ENCODE measurements around the gene HEBP2. TPM values are rescaled to one million over a fixed set of nuclear protein-coding genes. Genes with fewer than 3 reads are reported as not detected.
A peak's percentile ranks its signal among the peaks of the same experiment; 100 is the strongest.

Gene HEBP2
- total RNA-seq, 6 experiments from 2014 or later, result 37.3 to 69.2 (median 53.0) TPM

DNA sequence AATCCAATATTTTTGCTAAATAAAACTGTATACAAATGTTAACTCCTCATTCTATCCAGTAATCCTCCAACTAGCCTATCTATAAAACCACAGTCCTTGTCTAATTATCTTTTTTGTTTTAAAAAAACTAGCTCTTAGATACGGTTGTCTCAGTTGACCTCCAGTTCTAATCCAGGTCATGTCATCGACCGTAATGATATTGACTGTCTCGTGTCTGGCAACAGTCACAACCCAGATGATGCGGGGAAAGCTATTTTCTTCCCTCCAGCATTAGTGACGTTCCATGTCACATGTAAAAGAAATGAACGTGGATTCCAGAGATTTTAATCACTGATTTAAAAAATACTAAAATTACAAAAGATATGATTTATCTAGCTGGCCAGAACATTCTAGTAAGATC is 35.5 kb downstream of the HEBP2 start:
- no peak overlapping the region for H3K4me3 ChIP-seq
- intact Hi-C loops (cut with DNase I), result loop anchor here in 1 of 2 donors (10.0 kb wide), 1 partner anchor 75 kb away; no protein-coding TSS in a partner anchor
- no peaks in the 10 kb centered on the region for H3K9me3 ChIP-seq
- peak overlapping the region in 2 of 3 donors; percentile 25 to 64 for H3K27ac ChIP-seq
- H3K4me1 ChIP-seq, result peaks cover 0 to 25% (median 8%) of the 10 kb centered on the region in 4 donors
- whole genome bisulfite sequencing (ENCODE audit: insufficient coverage, low coverage, low lambda C conversion rate, missing lambda C conversion rate), result 24% methylated on average over 7 of the region's 7 CpGs
- TF ChIP-seq POLR2A (IDR thresholded peaks at IDR 0.05), result no peak
- TF ChIP-seq, protein P1, sequence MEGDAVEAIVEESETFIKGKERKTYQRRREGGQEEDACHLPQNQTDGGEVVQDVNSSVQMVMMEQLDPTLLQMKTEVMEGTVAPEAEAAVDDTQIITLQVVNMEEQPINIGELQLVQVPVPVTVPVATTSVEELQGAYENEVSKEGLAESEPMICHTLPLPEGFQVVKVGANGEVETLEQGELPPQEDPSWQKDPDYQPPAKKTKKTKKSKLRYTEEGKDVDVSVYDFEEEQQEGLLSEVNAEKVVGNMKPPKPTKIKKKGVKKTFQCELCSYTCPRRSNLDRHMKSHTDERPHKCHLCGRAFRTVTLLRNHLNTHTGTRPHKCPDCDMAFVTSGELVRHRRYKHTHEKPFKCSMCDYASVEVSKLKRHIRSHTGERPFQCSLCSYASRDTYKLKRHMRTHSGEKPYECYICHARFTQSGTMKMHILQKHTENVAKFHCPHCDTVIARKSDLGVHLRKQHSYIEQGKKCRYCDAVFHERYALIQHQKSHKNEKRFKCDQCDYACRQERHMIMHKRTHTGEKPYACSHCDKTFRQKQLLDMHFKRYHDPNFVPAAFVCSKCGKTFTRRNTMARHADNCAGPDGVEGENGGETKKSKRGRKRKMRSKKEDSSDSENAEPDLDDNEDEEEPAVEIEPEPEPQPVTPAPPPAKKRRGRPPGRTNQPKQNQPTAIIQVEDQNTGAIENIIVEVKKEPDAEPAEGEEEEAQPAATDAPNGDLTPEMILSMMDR (IDR thresholded peaks at IDR 0.05), result no peak
- H3K27me3 ChIP-seq, result no peaks in the 10 kb centered on the region
- peaks cover 0 to 19% (median 2%) of the 10 kb centered on the region in 4 donors for H3K36me3 ChIP-seq
- ATAC-seq (peak; percentile 75 to 82 (median 81)), DNase-seq (no peak)

DNA sequence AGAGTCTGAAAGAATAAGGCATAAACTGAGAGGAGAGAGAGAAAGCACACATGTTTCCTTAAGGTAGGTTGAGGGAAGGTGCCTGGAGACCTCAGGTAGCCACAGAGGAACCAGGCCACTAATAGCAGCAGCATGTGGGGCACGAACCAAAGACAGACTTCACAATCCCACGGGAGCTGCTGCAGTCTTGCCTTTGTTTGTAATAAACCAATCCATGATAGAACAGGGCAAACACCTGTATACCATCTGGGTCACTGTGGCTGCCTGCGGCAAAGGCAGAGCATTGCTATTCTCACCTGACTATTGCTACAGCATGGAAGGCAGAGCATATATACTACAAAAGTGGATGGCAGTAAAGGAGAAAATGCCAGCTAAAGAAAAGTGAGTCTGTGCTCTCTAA is 36.3 kb downstream of the HEBP2 start:
- DNase-seq, result no peak
- Histone ChIP-seq H3K27ac (peak overlapping the region in 2 of 3 donors; percentile 25 to 64), H3K4me1 (peaks cover 0 to 25% (median 8%) of the 10 kb centered on the region in 4 donors), H3K27me3 (no peaks in the 10 kb centered on the region), H3K36me3 (peaks cover 0 to 22% (median 2%) of the 10 kb centered on the region in 4 donors), H3K4me3 (no peak overlapping the region), H3K9me3 (no peaks in the 10 kb centered on the region)
- ATAC-seq, result peak; percentile 40 to 76 (median 56)
- intact Hi-C loops (cut with DNase I), result no loop called here
- TF ChIP-seq POLR2A (IDR thresholded peaks at IDR 0.05), result no peak
- TF ChIP-seq, protein P1 (IDR thresholded peaks at IDR 0.05), result no peak
- no CpG with 5 or more reads among the region's 3 CpGs for WGBS (ENCODE audit: insufficient coverage, low coverage, low lambda C conversion rate, missing lambda C conversion rate)

DNA sequence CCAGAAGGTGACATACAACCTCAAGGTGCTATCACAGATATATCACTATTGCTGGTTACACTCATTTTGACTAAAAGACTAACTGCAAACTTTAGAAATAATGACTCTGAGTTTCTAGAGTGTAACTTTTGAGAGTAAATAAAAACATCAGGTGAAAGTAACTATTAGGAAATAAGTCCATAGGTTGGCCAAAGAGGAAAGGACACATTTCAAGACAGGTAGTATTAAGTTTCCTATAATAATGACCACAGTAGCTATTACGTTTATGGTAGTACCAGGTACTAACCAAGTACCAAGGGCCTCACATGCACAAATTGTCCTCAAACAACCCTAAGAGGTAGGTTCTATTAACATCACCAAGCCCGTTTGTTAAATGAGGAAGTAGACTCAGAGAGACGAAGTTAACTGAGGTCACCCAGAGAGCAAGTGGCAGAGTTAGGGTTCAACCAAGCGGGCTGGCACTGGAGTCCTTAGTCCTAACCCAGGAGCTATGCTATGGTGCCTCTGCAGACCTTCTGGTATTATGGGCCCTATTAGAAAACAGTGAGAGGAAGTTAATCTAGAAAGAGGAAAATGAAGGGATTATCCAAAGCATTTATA is 36.8 kb downstream of the HEBP2 start:
- peaks cover 0 to 17% (median 2%) of the 10 kb centered on the region in 4 donors for H3K36me3 ChIP-seq
- H3K9me3 ChIP-seq, result no peaks in the 10 kb centered on the region
- H3K4me1 ChIP-seq, result peaks cover 0 to 25% (median 8%) of the 10 kb centered on the region in 4 donors
- intact Hi-C loops (cut with DNase I), result no loop called here
- TF ChIP-seq, protein P1 (IDR thresholded peaks at IDR 0.05), result no peak
- no peak for TF ChIP-seq POLR2A (IDR thresholded peaks at IDR 0.05)
- peak; percentile 53 to 63 (median 58) for ATAC-seq
- 25% methylated on average over 4 of the region's 4 CpGs for WGBS (ENCODE audit: insufficient coverage, low coverage, low lambda C conversion rate, missing lambda C conversion rate)
- H3K4me3 ChIP-seq, result no peak overlapping the region
- no peak for DNase-seq
- no peaks in the 10 kb centered on the region for H3K27me3 ChIP-seq
- peak overlapping the region; percentile 25 to 64 (median 34) for H3K27ac ChIP-seq

DNA sequence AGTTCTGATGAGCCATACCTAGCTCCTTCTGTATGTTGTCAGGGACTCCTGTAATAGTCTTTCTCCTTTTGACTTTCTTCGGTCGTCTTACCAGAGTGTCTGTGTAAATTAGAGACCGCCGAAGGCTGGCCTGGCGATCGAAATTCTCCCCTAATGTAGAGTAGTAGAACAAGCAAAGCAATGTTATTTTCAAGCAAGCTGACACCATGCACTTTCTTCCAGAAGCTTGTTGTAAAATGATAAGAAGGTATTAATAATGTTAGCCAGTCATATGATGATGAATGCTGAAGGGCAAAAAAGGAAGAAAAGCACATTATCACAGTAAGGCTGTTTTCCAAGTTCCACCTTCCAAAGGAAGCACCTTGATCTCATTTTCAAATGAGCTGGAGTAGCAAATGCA is 37.9 kb downstream of the HEBP2 start:
- intact Hi-C loops (cut with DNase I), result no loop called here
- H3K4me1 ChIP-seq, result peaks cover 0 to 25% (median 8%) of the 10 kb centered on the region in 4 donors
- ATAC-seq, result no peak
- H3K9me3 ChIP-seq, result no peaks in the 10 kb centered on the region
- H3K27ac ChIP-seq, result no peak overlapping the region
- H3K27me3 ChIP-seq, result no peaks in the 10 kb centered on the region
- no peak overlapping the region for H3K4me3 ChIP-seq
- 92% methylated on average over 6 of the region's 6 CpGs for WGBS (ENCODE audit: insufficient coverage, low coverage, low lambda C conversion rate, missing lambda C conversion rate)
- no peak for DNase-seq
- TF ChIP-seq, protein P1 (IDR thresholded peaks at IDR 0.05), result no peak
- no peak for TF ChIP-seq POLR2A (IDR thresholded peaks at IDR 0.05)
- H3K36me3 ChIP-seq, result peaks cover 0 to 21% (median 0%) of the 10 kb centered on the region in 4 donors

Measured in right lobe of liver (tissue), 6 donors.